Bronchial epithelial cell (primary cell): ENCODE data around the gene TTC13. TPM values are rescaled to one million over a fixed set of nuclear protein-coding genes. Genes with fewer than 3 reads are reported as not detected.

Experiments used
- DNase-seq: peaks from one replicate; pipeline ENCODE4 v3.0.0-alpha.2; 2010; ENCODE audit warnings: low read depth
- FAIRE-seq: peaks from 2 replicates; lab custom pipeline; 2011; peaks lifted over from hg19 to GRCh38; lab: Jason Lieb, UNC
- H3K27me3 ChIP-seq: 2 replicates; pipeline ENCODE4 v1.5.1; 2011; ENCODE audit warnings: low read length; ENCODE audit not compliant: control insufficient read depth, insufficient read depth
- H3K36me3 ChIP-seq: 2 replicates; pipeline ENCODE4 v1.5.1; 2011; ENCODE audit warnings: low read length; ENCODE audit not compliant: control insufficient read depth, insufficient read depth
- H3K4me3 ChIP-seq: 2 replicates; pipeline ENCODE4 v1.5.1; 2011; ENCODE audit warnings: mild to moderate bottlenecking, low read depth, low read length, control low read depth
- CTCF ChIP-seq: IDR thresholded peaks from 2 replicates; pipeline ENCODE4 v1.5.1; 2011; ENCODE audit warnings: mild to moderate bottlenecking, moderate library complexity, low read length, control low read depth, inconsistent platforms; ENCODE audit not compliant: insufficient read depth, severe bottlenecking
- total RNA-seq: library from RNA; depleted of rRNA; stranded (reverse); fragments of >200 nt; gene quantifications from 2 replicates; pipeline ENCODE4 v1.2.1, GENCODE V29; 2014

Gene TTC13
- total RNA-seq, 1 donor from 2014 or later = 8.7 TPM

GRCh38 chr1:230905733-230906132 lies 72.9 kb downstream of the TTC13 start:
- no peak for FAIRE-seq

GRCh38 chr1:230902349-230902923 lies 76.2 kb downstream of the TTC13 start:
- no peak for TF ChIP-seq CTCF
- Histone ChIP-seq H3K4me3 (no peak overlapping the region), H3K36me3 (no peaks in the 10 kb centered on the region), H3K27me3 (no peaks in the 10 kb centered on the region)
- DNase-seq (no peak), FAIRE-seq (no peak)

More at GRCh38 chr1:230905733-230906132, 72.9 kb downstream of the TTC13 start:
- no peak for TF ChIP-seq CTCF
- no peak for DNase-seq
- no peak overlapping the region for H3K4me3 ChIP-seq
- H3K36me3 ChIP-seq = peaks cover 3% of the 10 kb centered on the region
- H3K27me3 ChIP-seq = no peaks in the 10 kb centered on the region

GRCh38 chr1:230901671-230902070 lies 77.0 kb downstream of the TTC13 start:
- H3K36me3 ChIP-seq = no peaks in the 10 kb centered on the region
- TF ChIP-seq CTCF = no peak
- no peak for FAIRE-seq
- no peak overlapping the region for H3K4me3 ChIP-seq
- H3K27me3 ChIP-seq = no peaks in the 10 kb centered on the region
- DNase-seq = no peak

GRCh38 chr1:230900984-230901383 lies 77.7 kb downstream of the TTC13 start:
- Histone ChIP-seq H3K4me3 (no peak overlapping the region), H3K36me3 (no peaks in the 10 kb centered on the region), H3K27me3 (no peaks in the 10 kb centered on the region)
- DNase-seq (no peak), FAIRE-seq (no peak)
- TF ChIP-seq CTCF = no peak

GRCh38 chr1:230899841-230900251 lies 78.8 kb downstream of the TTC13 start:
- Histone ChIP-seq H3K36me3 (no peaks in the 10 kb centered on the region), H3K4me3 (no peak overlapping the region), H3K27me3 (no peaks in the 10 kb centered on the region)
- no peak for TF ChIP-seq CTCF
- FAIRE-seq (no peak), DNase-seq (no peak)

GRCh38 chr1:230898748-230899147 lies 79.9 kb downstream of the TTC13 start:
- Histone ChIP-seq H3K4me3 (no peak overlapping the region), H3K36me3 (no peaks in the 10 kb centered on the region), H3K27me3 (no peaks in the 10 kb centered on the region)
- TF ChIP-seq CTCF = no peak
- no peak for FAIRE-seq
- no peak for DNase-seq
